HEK293 (cell line): Measurements from ENCODE around the gene PGAP1.

Source experiments
- CTCF ChIA-PET: fragments of 350-600 bp; formaldehyde crosslinking; extraction: SDS; loops from one replicate; lab custom pipeline; 2021; ENCODE audit warnings: antibody characterized with exemption; lab: Yijun Ruan, JAX
- POLR2A ChIA-PET: fragments of 300-600 bp; formaldehyde crosslinking; extraction: SDS; loops from one replicate; lab custom pipeline; 2020; ENCODE audit warnings: antibody characterized with exemption, inconsistent platforms; lab: Yijun Ruan, JAX
- H3K27ac ChIP-seq: fragments of 200-500 bp; sonication (Bioruptor generic); 2 replicates; pipeline ENCODE4 v1.5.1; 2014; ENCODE audit warnings: low read depth, low read length, control low read depth, inconsistent platforms; ENCODE audit errors: extremely low read depth
- H3K36me3 ChIP-seq, 2 experiments: fragments of 200-500 bp in 1 of 2; sonication (Bioruptor generic) in 1 of 2; 1 replicate in 1 of 2; 2 replicates in 1 of 2; pipeline ENCODE4 v1.5.1; 2014 to 2017; ENCODE audit warnings: inconsistent platforms in 2 of 2, low read length in 2 of 2; ENCODE audit not compliant: control insufficient read depth in 2 of 2, insufficient read depth in 1 of 2
- H3K4me1 ChIP-seq: fragments of 200-500 bp; sonication (Bioruptor generic); 2 replicates; pipeline ENCODE4 v1.5.1; 2014; ENCODE audit warnings: mild to moderate bottlenecking, low read length, inconsistent platforms; ENCODE audit not compliant: control insufficient read depth, insufficient read depth
- H3K4me3 ChIP-seq: 2 replicates; pipeline ENCODE4 v1.5.1; 2011; ENCODE audit warnings: low read depth, mild to moderate bottlenecking, control low read depth, low read length, moderate library complexity
- H3K9me3 ChIP-seq: fragments of 200-500 bp; sonication (Bioruptor generic); 2 replicates; pipeline ENCODE4 v1.5.1; 2014; ENCODE audit warnings: low read depth, low read length, inconsistent platforms; ENCODE audit not compliant: control insufficient read depth, insufficient read depth
- GFI1B ChIP-seq: fragments of 450-650 bp; formaldehyde crosslinking; IDR thresholded peaks from 2 replicates; pipeline ENCODE4 v1.5.1; 2016; ENCODE audit warnings: missing biosample characterization, missing genetic modification characterization
- GLIS1 ChIP-seq: fragments of 450-650 bp; formaldehyde crosslinking; IDR thresholded peaks from 2 replicates; pipeline ENCODE4 v1.5.1; 2016; ENCODE audit warnings: missing biosample characterization, missing genetic modification characterization
- GLIS2 ChIP-seq: fragments of 450-650 bp; formaldehyde crosslinking; IDR thresholded peaks from 2 replicates; pipeline ENCODE4 v1.5.1; 2016; ENCODE audit warnings: missing biosample characterization, missing genetic modification characterization
- KLF9 ChIP-seq: fragments of 450-650 bp; formaldehyde crosslinking; IDR thresholded peaks from 2 replicates; pipeline ENCODE4 v1.5.1; 2016; ENCODE audit warnings: missing biosample characterization, missing genetic modification characterization, low read depth
- PRDM1 ChIP-seq: fragments of 450-650 bp; formaldehyde crosslinking; IDR thresholded peaks from 2 replicates; pipeline ENCODE4; 2016; ENCODE audit warnings: missing biosample characterization, missing genetic modification characterization
- PRDM2 ChIP-seq: fragments of 450-650 bp; formaldehyde crosslinking; IDR thresholded peaks from 2 replicates; pipeline ENCODE4 v1.5.1; 2016; ENCODE audit warnings: missing biosample characterization, missing genetic modification characterization, borderline replicate concordance
- TCF7L2 ChIP-seq: IDR thresholded peaks from 2 replicates; pipeline ENCODE4 v1.6.1; 2011; ENCODE audit warnings: low read depth, mild to moderate bottlenecking, inconsistent platforms, low read length, moderate library complexity, borderline replicate concordance
- ZBTB44 ChIP-seq: fragments of 450-650 bp; IDR thresholded peaks from 2 replicates; pipeline ENCODE4 v1.5.1; 2018; ENCODE audit warnings: missing biosample characterization, mild to moderate bottlenecking, missing genetic modification characterization
- ZNF10 ChIP-seq: fragments of 450-650 bp; formaldehyde crosslinking; IDR thresholded peaks from 2 replicates; pipeline ENCODE4 v1.5.1; 2017; ENCODE audit warnings: missing biosample characterization, missing genetic modification characterization
- ZNF157 ChIP-seq: fragments of 450-650 bp; formaldehyde crosslinking; IDR thresholded peaks from 2 replicates; pipeline ENCODE4 v1.5.1; 2016; ENCODE audit warnings: missing biosample characterization, missing genetic modification characterization
- ZNF169 ChIP-seq: fragments of 450-650 bp; formaldehyde crosslinking; IDR thresholded peaks from 2 replicates; pipeline ENCODE4 v1.5.1; 2016; ENCODE audit warnings: missing biosample characterization, missing genetic modification characterization
- ZNF174 ChIP-seq: fragments of 450-650 bp; formaldehyde crosslinking; IDR thresholded peaks from 2 replicates; pipeline ENCODE4 v1.5.0; 2017; ENCODE audit warnings: missing biosample characterization, mild to moderate bottlenecking, missing genetic modification characterization
- ZNF184 ChIP-seq: fragments of 450-650 bp; IDR thresholded peaks from 2 replicates; pipeline ENCODE4 v1.5.1; 2018; ENCODE audit warnings: missing biosample characterization, mild to moderate bottlenecking, missing genetic modification characterization
- ZNF2 ChIP-seq: fragments of 450-650 bp; formaldehyde crosslinking; IDR thresholded peaks from 2 replicates; pipeline ENCODE4 v1.5.1; 2016; ENCODE audit warnings: missing biosample characterization, missing genetic modification characterization
- ZNF324 ChIP-seq: fragments of 450-650 bp; formaldehyde crosslinking; IDR thresholded peaks from 2 replicates; pipeline ENCODE4 v1.5.1; 2016; ENCODE audit warnings: missing biosample characterization, missing genetic modification characterization
- ZNF362 ChIP-seq: fragments of 450-650 bp; formaldehyde crosslinking; IDR thresholded peaks from 2 replicates; pipeline ENCODE4 v1.5.1; 2016; ENCODE audit warnings: missing biosample characterization, missing genetic modification characterization
- ZNF398 ChIP-seq: fragments of 450-650 bp; formaldehyde crosslinking; IDR thresholded peaks from 2 replicates; pipeline ENCODE4 v1.5.1; 2017; ENCODE audit warnings: missing biosample characterization, missing genetic modification characterization
- ZNF510 ChIP-seq: fragments of 450-650 bp; formaldehyde crosslinking; IDR thresholded peaks from 2 replicates; pipeline ENCODE4 v1.5.1; 2018; ENCODE audit warnings: mild to moderate bottlenecking, missing genetic modification characterization, missing biosample characterization; ENCODE audit not compliant: insufficient replicate concordance
- ZNF544 ChIP-seq: fragments of 450-650 bp; formaldehyde crosslinking; IDR thresholded peaks from 2 replicates; pipeline ENCODE4 v1.5.0; 2017; ENCODE audit warnings: missing biosample characterization, missing genetic modification characterization
- ZNF677 ChIP-seq: fragments of 450-650 bp; IDR thresholded peaks from 2 replicates; pipeline ENCODE4 v1.5.0; 2018; ENCODE audit warnings: missing biosample characterization, mild to moderate bottlenecking, missing genetic modification characterization, moderate library complexity
- ZNF707 ChIP-seq: fragments of 450-650 bp; formaldehyde crosslinking; IDR thresholded peaks from 2 replicates; pipeline ENCODE4 v1.5.1; 2016; ENCODE audit warnings: missing biosample characterization, missing genetic modification characterization
- ZNF76 ChIP-seq: fragments of 450-650 bp; formaldehyde crosslinking; IDR thresholded peaks from 2 replicates; pipeline ENCODE4; 2016; ENCODE audit warnings: low read depth, missing biosample characterization, missing genetic modification characterization, borderline replicate concordance
- ZNF830 ChIP-seq: fragments of 450-650 bp; IDR thresholded peaks from 2 replicates; pipeline ENCODE4 v1.5.0; 2018; ENCODE audit warnings: missing biosample characterization, missing genetic modification characterization, low read depth, mild to moderate bottlenecking, moderate library complexity
- ZSCAN16 ChIP-seq: fragments of 450-650 bp; formaldehyde crosslinking; IDR thresholded peaks from 2 replicates; pipeline ENCODE4 v1.5.1; 2016; ENCODE audit warnings: missing biosample characterization, missing genetic modification characterization
- ZSCAN23 ChIP-seq: fragments of 450-650 bp; formaldehyde crosslinking; IDR thresholded peaks from 2 replicates; pipeline ENCODE4 v1.5.1; 2016; ENCODE audit warnings: missing biosample characterization, missing genetic modification characterization
- ZSCAN5A ChIP-seq: fragments of 450-650 bp; formaldehyde crosslinking; IDR thresholded peaks from 2 replicates; pipeline ENCODE4 v1.5.1; 2016; ENCODE audit warnings: missing biosample characterization, missing genetic modification characterization

Gene PGAP1

GRCh38 chr2:196957442-196957841 is 30.9 kb upstream of the PGAP1 start:
- POLR2A ChIA-PET, result no interaction called here
- H3K4me3 ChIP-seq, result no peak overlapping the region

GRCh38 chr2:196956069-196956468 is 29.6 kb upstream of the PGAP1 start:
- Histone ChIP-seq H3K9me3 (no peaks in the 10 kb centered on the region), H3K36me3 (no peaks in the 10 kb centered on the region), H3K27ac (no peak overlapping the region), H3K4me1 (no peaks in the 10 kb centered on the region), H3K4me3 (no peak overlapping the region)
- POLR2A ChIA-PET, result no interaction called here
- CTCF ChIA-PET, result interaction anchor here (0.6 to 1.0 kb wide), 2 partner anchors 21 to 57 kb away, joined by 3 read pairs; no protein-coding TSS in a partner anchor
- TF ChIP-seq ZNF174 (tag by site-specific recombination), result no peak
- TF ChIP-seq PRDM2 (tag by site-specific recombination), result no peak
- TF ChIP-seq ZNF677 (tag by site-specific recombination), result no peak
- no peak for TF ChIP-seq PRDM1 (tag by site-specific recombination)
- no peak for TF ChIP-seq ZNF362 (tag by site-specific recombination)
- no peak for TF ChIP-seq ZNF324 (tag by site-specific recombination)
- no peak for TF ChIP-seq ZNF2
- TF ChIP-seq ZNF830 (tag by site-specific recombination), result no peak
- TF ChIP-seq ZNF169 (tag by site-specific recombination), result no peak
- no peak for TF ChIP-seq GLIS1
- no peak for TF ChIP-seq TCF7L2
- TF ChIP-seq ZBTB44 (tag by site-specific recombination), result no peak

More at GRCh38 chr2:196957442-196957841, 30.9 kb upstream of the PGAP1 start:
- no peak overlapping the region for H3K27ac ChIP-seq
- no peak for TF ChIP-seq ZNF398
- no peak for TF ChIP-seq ZNF510 (tag by site-specific recombination)
- TF ChIP-seq ZNF10 (tag by site-specific recombination), result no peak
- no peak for TF ChIP-seq ZNF184 (tag by site-specific recombination)
- TF ChIP-seq ZNF707 (tag by site-specific recombination), result no peak
- no peak for TF ChIP-seq GLIS2 (tag by site-specific recombination)
- TF ChIP-seq ZSCAN5A, result no peak
- TF ChIP-seq ZNF76 (tag by site-specific recombination), result no peak
- TF ChIP-seq ZSCAN23, result no peak
- no peak for TF ChIP-seq ZNF544 (tag by site-specific recombination)
- TF ChIP-seq ZNF157 (tag by site-specific recombination), result no peak
- no peak for TF ChIP-seq GFI1B
- no peak for TF ChIP-seq ZSCAN16 (tag by site-specific recombination)
- no peak for TF ChIP-seq KLF9 (tag by site-specific recombination)
- no peaks in the 10 kb centered on the region for H3K4me1 ChIP-seq
- H3K9me3 ChIP-seq, result no peaks in the 10 kb centered on the region
- CTCF ChIA-PET, result interaction anchor here (0.7 to 0.8 kb wide), 2 partner anchors 9 to 54 kb away, joined by 3 read pairs; no protein-coding TSS in a partner anchor
- H3K36me3 ChIP-seq, result no peaks in the 10 kb centered on the region
